MM.1S (cell line): Measurements from ENCODE around the gene POU4F3.

Experiments
- EZH2 ChIP-seq: fragments of 300-600 bp; sonication (generic); optimal IDR thresholded peaks from 2 replicates; pipeline ENCODE3; 2017; ENCODE audit warnings: low read depth, mild to moderate bottlenecking, antibody characterized with exemption, low read length, mixed read lengths
- EZH2phosphoT487 ChIP-seq: fragments of 300-600 bp; sonication (generic); IDR thresholded peaks from 2 replicates; pipeline ENCODE4 v1.6.1; 2018; ENCODE audit warnings: antibody characterized with exemption, low read length
- TF ChIP-seq, protein P1 (sequence below): fragments of 300-600 bp; sonication (generic); IDR thresholded peaks from 2 replicates; pipeline ENCODE4 v1.5.1; 2016; ENCODE audit warnings: antibody characterized with exemption, low read length, mixed read lengths

DNA sequence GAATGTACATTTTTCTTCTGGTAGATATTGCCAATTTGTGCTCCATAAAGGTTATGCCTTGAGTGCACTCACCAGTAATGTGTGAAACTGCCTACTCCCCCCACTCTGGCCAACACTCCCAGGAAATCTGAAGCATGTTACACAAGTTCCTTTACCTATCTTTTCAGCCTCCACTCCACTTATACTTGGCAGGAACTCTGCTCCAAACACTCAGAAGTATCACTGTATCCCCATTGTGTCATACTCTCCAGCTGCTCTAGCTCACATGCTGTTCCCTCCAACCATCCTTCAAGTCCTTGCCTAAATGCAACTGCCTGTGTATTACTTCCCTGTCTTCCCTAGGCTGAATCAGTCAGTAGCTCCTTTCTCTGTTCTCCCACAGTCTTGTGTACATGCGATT lies 28.3 kb downstream of the POU4F3 start:
- TF ChIP-seq, protein P1, sequence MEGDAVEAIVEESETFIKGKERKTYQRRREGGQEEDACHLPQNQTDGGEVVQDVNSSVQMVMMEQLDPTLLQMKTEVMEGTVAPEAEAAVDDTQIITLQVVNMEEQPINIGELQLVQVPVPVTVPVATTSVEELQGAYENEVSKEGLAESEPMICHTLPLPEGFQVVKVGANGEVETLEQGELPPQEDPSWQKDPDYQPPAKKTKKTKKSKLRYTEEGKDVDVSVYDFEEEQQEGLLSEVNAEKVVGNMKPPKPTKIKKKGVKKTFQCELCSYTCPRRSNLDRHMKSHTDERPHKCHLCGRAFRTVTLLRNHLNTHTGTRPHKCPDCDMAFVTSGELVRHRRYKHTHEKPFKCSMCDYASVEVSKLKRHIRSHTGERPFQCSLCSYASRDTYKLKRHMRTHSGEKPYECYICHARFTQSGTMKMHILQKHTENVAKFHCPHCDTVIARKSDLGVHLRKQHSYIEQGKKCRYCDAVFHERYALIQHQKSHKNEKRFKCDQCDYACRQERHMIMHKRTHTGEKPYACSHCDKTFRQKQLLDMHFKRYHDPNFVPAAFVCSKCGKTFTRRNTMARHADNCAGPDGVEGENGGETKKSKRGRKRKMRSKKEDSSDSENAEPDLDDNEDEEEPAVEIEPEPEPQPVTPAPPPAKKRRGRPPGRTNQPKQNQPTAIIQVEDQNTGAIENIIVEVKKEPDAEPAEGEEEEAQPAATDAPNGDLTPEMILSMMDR: no peak
- TF ChIP-seq EZH2 (no peak), EZH2phosphoT487 (no peak)
